Activated T-helper 1 cell treated with anti-CD3 and anti-CD28 coated beads, Interleukin-12 subunit alpha, Interleukin-12 subunit beta, Interleukin-2, Interleukin-4 antibody, amounts not matched to agents 30 ng/mL and 10 ng/mL and 1 ng/mL, durations not matched to agents 14 hours and 24 hours and 36 hours (primary cell): ENCODE data around the gene ENPP7. TPM values are rescaled to one million over a fixed set of nuclear protein-coding genes. Genes with fewer than 3 reads are reported as not detected.

ENCODE experiments used
- DNase-seq: peaks from one replicate; pipeline ENCODE4 v3.0.0; 2021; ENCODE audit warnings: low spot score
- H3K27ac Mint-ChIP-seq: one replicate; pipeline ENCODE4 v1.8.0; 2021; ENCODE audit warnings: mild to moderate bottlenecking, mixed read lengths
- H3K27me3 Mint-ChIP-seq: one replicate; pipeline ENCODE4 v1.8.0; 2022; ENCODE audit warnings: mild to moderate bottlenecking, moderate library complexity, mixed read lengths; ENCODE audit not compliant: insufficient read depth
- H3K36me3 Mint-ChIP-seq: one replicate; pipeline ENCODE4 v1.8.0; 2021; ENCODE audit warnings: low read depth, mixed read lengths
- H3K4me1 Mint-ChIP-seq: one replicate; pipeline ENCODE4 v1.8.0; 2021; ENCODE audit warnings: low read depth, mixed read lengths
- H3K4me3 Mint-ChIP-seq: one replicate; pipeline ENCODE4 v1.8.0; 2021; ENCODE audit warnings: mild to moderate bottlenecking, moderate library complexity, mixed read lengths
- H3K9me3 Mint-ChIP-seq: one replicate; pipeline ENCODE4 v1.8.0; 2021; ENCODE audit warnings: mixed read lengths
- intact Hi-C: fragments of 100-400 bp; cut with micrococcal nuclease; formaldehyde crosslinking; loops from one replicate; pipeline ENCODE4 v1.15.1; 2024
- total RNA-seq: library from RNA; stranded (reverse); gene quantifications from 2 replicates; pipeline ENCODE4 v1.2.3, GENCODE V29; 2022

ENPP7 gene
- total RNA-seq, 1 donor from 2014 or later: 0.16 TPM

- no peaks in the 10 kb centered on the region for H3K9me3 Mint-ChIP-seq
- H3K27ac Mint-ChIP-seq: no peak overlapping the region
- H3K36me3 Mint-ChIP-seq: no peaks in the 10 kb centered on the region
- peaks cover 8% of the 10 kb centered on the region for H3K27me3 Mint-ChIP-seq
- H3K4me1 Mint-ChIP-seq: no peaks in the 10 kb centered on the region
- intact Hi-C loops: no loop called here
- DNase-seq: no peak
- no peak overlapping the region for H3K4me3 Mint-ChIP-seq
These were observed 35.4 kb upstream of the ENPP7 start for GRCh38 chr17:79695293-79695790.

- no peaks in the 10 kb centered on the region for H3K36me3 Mint-ChIP-seq
- H3K27me3 Mint-ChIP-seq: peaks cover 8% of the 10 kb centered on the region
- H3K4me3 Mint-ChIP-seq: no peak overlapping the region
- intact Hi-C loops: no loop called here
- no peak overlapping the region for H3K27ac Mint-ChIP-seq
- no peaks in the 10 kb centered on the region for H3K4me1 Mint-ChIP-seq
- no peaks in the 10 kb centered on the region for H3K9me3 Mint-ChIP-seq
- DNase-seq: no peak
These were observed 34.7 kb upstream of the ENPP7 start for GRCh38 chr17:79695797-79696609.

GRCh38 chr17:79696610-79696982, 34.1 kb upstream of the ENPP7 start:
- Mint-ChIP-seq H3K36me3 (no peaks in the 10 kb centered on the region), H3K27ac (no peak overlapping the region), H3K9me3 (no peaks in the 10 kb centered on the region), H3K4me3 (no peak overlapping the region), H3K27me3 (peaks cover 8% of the 10 kb centered on the region), H3K4me1 (no peaks in the 10 kb centered on the region)
- intact Hi-C loops: no loop called here
- no peak for DNase-seq

GRCh38 chr17:79698146-79698846, 32.4 kb upstream of the ENPP7 start:
- no peaks in the 10 kb centered on the region for H3K4me1 Mint-ChIP-seq
- peaks cover 8% of the 10 kb centered on the region for H3K27me3 Mint-ChIP-seq
- no peaks in the 10 kb centered on the region for H3K36me3 Mint-ChIP-seq
- intact Hi-C loops: no loop called here
- H3K9me3 Mint-ChIP-seq: no peaks in the 10 kb centered on the region
- no peak for DNase-seq
- H3K27ac Mint-ChIP-seq: no peak overlapping the region
- no peak overlapping the region for H3K4me3 Mint-ChIP-seq

- no peak for DNase-seq
- no peaks in the 10 kb centered on the region for H3K9me3 Mint-ChIP-seq
- H3K36me3 Mint-ChIP-seq: no peaks in the 10 kb centered on the region
- intact Hi-C loops: no loop called here
- H3K4me3 Mint-ChIP-seq: no peak overlapping the region
- H3K27me3 Mint-ChIP-seq: peaks cover 8% of the 10 kb centered on the region
- no peak overlapping the region for H3K27ac Mint-ChIP-seq
- no peaks in the 10 kb centered on the region for H3K4me1 Mint-ChIP-seq
These were observed 31.2 kb upstream of the ENPP7 start for GRCh38 chr17:79699386-79700036.

GRCh38 chr17:79700592-79700991, 30.2 kb upstream of the ENPP7 start:
- Mint-ChIP-seq H3K27ac (no peak overlapping the region), H3K36me3 (no peaks in the 10 kb centered on the region), H3K4me3 (no peak overlapping the region), H3K27me3 (peaks cover 8% of the 10 kb centered on the region), H3K9me3 (no peaks in the 10 kb centered on the region), H3K4me1 (no peaks in the 10 kb centered on the region)
- DNase-seq: no peak
- intact Hi-C loops: no loop called here

GRCh38 chr17:79702034-79702433, 28.7 kb upstream of the ENPP7 start:
- no peaks in the 10 kb centered on the region for H3K9me3 Mint-ChIP-seq
- H3K36me3 Mint-ChIP-seq: no peaks in the 10 kb centered on the region

GRCh38 chr17:79702550-79703236, 28.1 kb upstream of the ENPP7 start:
- intact Hi-C loops: no loop called here
- Mint-ChIP-seq H3K27ac (no peak overlapping the region), H3K9me3 (no peaks in the 10 kb centered on the region), H3K4me3 (no peak overlapping the region), H3K4me1 (no peaks in the 10 kb centered on the region), H3K36me3 (no peaks in the 10 kb centered on the region), H3K27me3 (no peaks in the 10 kb centered on the region)
- DNase-seq: no peak

More at GRCh38 chr17:79702034-79702433, 28.7 kb upstream of the ENPP7 start:
- H3K4me3 Mint-ChIP-seq: no peak overlapping the region
- intact Hi-C loops: no loop called here
- H3K4me1 Mint-ChIP-seq: no peaks in the 10 kb centered on the region
- no peak overlapping the region for H3K27ac Mint-ChIP-seq
- peaks cover 2% of the 10 kb centered on the region for H3K27me3 Mint-ChIP-seq
- no peak for DNase-seq

GRCh38 chr17:79704691-79705090, 26.1 kb upstream of the ENPP7 start:
- intact Hi-C loops: loop anchor here (5.0 kb wide), 1 partner anchor 657 kb away; no protein-coding TSS in a partner anchor
- Mint-ChIP-seq H3K36me3 (no peaks in the 10 kb centered on the region), H3K9me3 (no peaks in the 10 kb centered on the region), H3K27me3 (no peaks in the 10 kb centered on the region), H3K4me3 (no peak overlapping the region), H3K4me1 (no peaks in the 10 kb centered on the region), H3K27ac (no peak overlapping the region)
- DNase-seq: no peak

GRCh38 chr17:79705674-79706073, 25.1 kb upstream of the ENPP7 start:
- Mint-ChIP-seq H3K4me1 (no peaks in the 10 kb centered on the region), H3K27me3 (no peaks in the 10 kb centered on the region), H3K36me3 (no peaks in the 10 kb centered on the region), H3K9me3 (no peaks in the 10 kb centered on the region), H3K4me3 (no peak overlapping the region), H3K27ac (no peak overlapping the region)
- no peak for DNase-seq
- intact Hi-C loops: loop anchor here (5.0 kb wide), 1 partner anchor 658 kb away; no protein-coding TSS in a partner anchor

- Mint-ChIP-seq H3K9me3 (no peaks in the 10 kb centered on the region), H3K4me1 (no peaks in the 10 kb centered on the region), H3K36me3 (no peaks in the 10 kb centered on the region), H3K4me3 (no peak overlapping the region), H3K27me3 (no peaks in the 10 kb centered on the region), H3K27ac (no peak overlapping the region)
- intact Hi-C loops: loop anchor here (5.0 kb wide), 1 partner anchor 660 kb away; no protein-coding TSS in a partner anchor
- no peak for DNase-seq
These were observed 23.6 kb upstream of the ENPP7 start for GRCh38 chr17:79706931-79707850.
